Osteocyte (in vitro differentiated cells): ENCODE data around the gene F12. TPM values are rescaled to one million over a fixed set of nuclear protein-coding genes. Genes with fewer than 3 reads are reported as not detected.

Source experiments
- DNase-seq: peaks from one replicate; pipeline ENCODE4 v3.0.0; 2021; ENCODE audit warnings: mixed read lengths; ENCODE audit not compliant: unreplicated experiment; ENCODE audit errors: extremely low spot score
- H3K27ac Mint-ChIP-seq: one replicate; pipeline ENCODE4 v1.8.0; 2021; ENCODE audit warnings: mild to moderate bottlenecking, mixed read lengths; ENCODE audit not compliant: unreplicated experiment
- H3K27me3 Mint-ChIP-seq: one replicate; pipeline ENCODE4 v1.8.0; 2021; ENCODE audit warnings: mixed read lengths; ENCODE audit not compliant: unreplicated experiment
- H3K36me3 Mint-ChIP-seq: one replicate; pipeline ENCODE4 v1.8.0; 2021; ENCODE audit warnings: mixed read lengths; ENCODE audit not compliant: unreplicated experiment
- H3K4me1 Mint-ChIP-seq: one replicate; pipeline ENCODE4 v1.8.0; 2021; ENCODE audit warnings: mixed read lengths; ENCODE audit not compliant: unreplicated experiment
- H3K4me3 Mint-ChIP-seq: one replicate; pipeline ENCODE4 v1.8.0; 2021; ENCODE audit warnings: mild to moderate bottlenecking, moderate library complexity, mixed read lengths; ENCODE audit not compliant: unreplicated experiment
- H3K9me3 Mint-ChIP-seq: one replicate; pipeline ENCODE4 v1.8.0; 2021; ENCODE audit warnings: mixed read lengths; ENCODE audit not compliant: unreplicated experiment
- total RNA-seq: library from RNA; stranded (reverse); gene quantifications from 2 replicates; pipeline ENCODE4 v1.2.1, GENCODE V29; 2021
- TF ChIP-seq, protein P1 (sequence below): fragments of 200-600 bp; sonication (generic); IDR thresholded peaks from 2 replicates; pipeline ENCODE4 v1.5.0; 2021; ENCODE audit warnings: antibody characterized with exemption, mild to moderate bottlenecking, moderate library complexity

F12 gene
- total RNA-seq, 1 donor from 2014 or later = 1.5 TPM

DNA sequence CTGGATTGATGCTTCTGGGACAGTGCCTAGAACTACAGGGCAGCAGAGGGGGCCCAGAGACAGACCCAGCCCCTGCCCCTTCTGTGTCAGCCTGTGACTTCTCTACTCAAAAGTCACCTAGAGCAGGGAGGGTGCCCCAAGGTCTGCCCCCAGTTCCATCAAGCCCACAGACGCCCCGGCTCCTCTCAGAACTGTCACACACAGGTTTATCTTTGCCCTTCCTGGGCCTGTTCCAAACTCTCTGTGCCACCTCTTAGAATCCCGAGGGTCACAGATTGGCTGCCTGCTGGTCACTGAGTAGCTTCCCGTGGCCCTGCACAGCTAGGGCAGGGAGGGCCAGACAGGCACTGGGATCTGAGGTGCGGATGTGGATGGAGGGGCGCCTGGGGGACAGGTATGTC is 49.9 kb downstream of the F12 start:
- Mint-ChIP-seq H3K4me3 (no peak overlapping the region), H3K9me3 (no peaks in the 10 kb centered on the region)

DNA sequence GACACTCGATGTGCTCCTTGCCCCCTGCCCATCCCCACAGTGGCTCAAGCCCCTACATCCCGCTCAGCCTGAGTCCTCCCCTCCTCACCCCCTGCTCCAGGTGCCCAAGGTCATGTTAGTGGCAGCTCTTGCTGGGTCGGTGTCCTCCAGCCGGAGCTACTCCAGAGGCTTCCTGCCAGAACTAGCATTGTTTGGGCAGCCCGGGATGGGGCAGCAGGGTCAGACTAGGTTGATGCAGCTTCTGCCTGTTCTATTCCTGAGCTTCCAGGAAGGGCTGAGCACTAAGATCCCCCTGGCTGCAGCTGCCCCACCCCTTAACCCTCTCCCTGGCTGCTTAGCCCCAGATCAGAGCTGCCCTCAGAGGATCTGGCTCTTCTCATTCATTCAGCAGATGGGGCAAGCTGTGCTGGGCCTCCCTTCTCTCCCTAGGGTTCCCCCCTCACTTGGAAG is 51.0 kb downstream of the F12 start:
- Mint-ChIP-seq H3K36me3 (no peaks in the 10 kb centered on the region), H3K9me3 (no peaks in the 10 kb centered on the region), H3K4me3 (no peak overlapping the region), H3K4me1 (peaks cover 6% of the 10 kb centered on the region), H3K27me3 (peaks cover 26% of the 10 kb centered on the region), H3K27ac (no peak overlapping the region)
- TF ChIP-seq, protein P1, sequence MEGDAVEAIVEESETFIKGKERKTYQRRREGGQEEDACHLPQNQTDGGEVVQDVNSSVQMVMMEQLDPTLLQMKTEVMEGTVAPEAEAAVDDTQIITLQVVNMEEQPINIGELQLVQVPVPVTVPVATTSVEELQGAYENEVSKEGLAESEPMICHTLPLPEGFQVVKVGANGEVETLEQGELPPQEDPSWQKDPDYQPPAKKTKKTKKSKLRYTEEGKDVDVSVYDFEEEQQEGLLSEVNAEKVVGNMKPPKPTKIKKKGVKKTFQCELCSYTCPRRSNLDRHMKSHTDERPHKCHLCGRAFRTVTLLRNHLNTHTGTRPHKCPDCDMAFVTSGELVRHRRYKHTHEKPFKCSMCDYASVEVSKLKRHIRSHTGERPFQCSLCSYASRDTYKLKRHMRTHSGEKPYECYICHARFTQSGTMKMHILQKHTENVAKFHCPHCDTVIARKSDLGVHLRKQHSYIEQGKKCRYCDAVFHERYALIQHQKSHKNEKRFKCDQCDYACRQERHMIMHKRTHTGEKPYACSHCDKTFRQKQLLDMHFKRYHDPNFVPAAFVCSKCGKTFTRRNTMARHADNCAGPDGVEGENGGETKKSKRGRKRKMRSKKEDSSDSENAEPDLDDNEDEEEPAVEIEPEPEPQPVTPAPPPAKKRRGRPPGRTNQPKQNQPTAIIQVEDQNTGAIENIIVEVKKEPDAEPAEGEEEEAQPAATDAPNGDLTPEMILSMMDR = no peak
- no peak for DNase-seq

More for the DNA sequence above, 49.9 kb downstream of the F12 start:
- peaks cover 6% of the 10 kb centered on the region for H3K4me1 Mint-ChIP-seq
- H3K27ac Mint-ChIP-seq = no peak overlapping the region
- no peaks in the 10 kb centered on the region for H3K36me3 Mint-ChIP-seq
- peaks cover 26% of the 10 kb centered on the region for H3K27me3 Mint-ChIP-seq
- TF ChIP-seq, protein P1 = no peak
- DNase-seq = no peak

DNA sequence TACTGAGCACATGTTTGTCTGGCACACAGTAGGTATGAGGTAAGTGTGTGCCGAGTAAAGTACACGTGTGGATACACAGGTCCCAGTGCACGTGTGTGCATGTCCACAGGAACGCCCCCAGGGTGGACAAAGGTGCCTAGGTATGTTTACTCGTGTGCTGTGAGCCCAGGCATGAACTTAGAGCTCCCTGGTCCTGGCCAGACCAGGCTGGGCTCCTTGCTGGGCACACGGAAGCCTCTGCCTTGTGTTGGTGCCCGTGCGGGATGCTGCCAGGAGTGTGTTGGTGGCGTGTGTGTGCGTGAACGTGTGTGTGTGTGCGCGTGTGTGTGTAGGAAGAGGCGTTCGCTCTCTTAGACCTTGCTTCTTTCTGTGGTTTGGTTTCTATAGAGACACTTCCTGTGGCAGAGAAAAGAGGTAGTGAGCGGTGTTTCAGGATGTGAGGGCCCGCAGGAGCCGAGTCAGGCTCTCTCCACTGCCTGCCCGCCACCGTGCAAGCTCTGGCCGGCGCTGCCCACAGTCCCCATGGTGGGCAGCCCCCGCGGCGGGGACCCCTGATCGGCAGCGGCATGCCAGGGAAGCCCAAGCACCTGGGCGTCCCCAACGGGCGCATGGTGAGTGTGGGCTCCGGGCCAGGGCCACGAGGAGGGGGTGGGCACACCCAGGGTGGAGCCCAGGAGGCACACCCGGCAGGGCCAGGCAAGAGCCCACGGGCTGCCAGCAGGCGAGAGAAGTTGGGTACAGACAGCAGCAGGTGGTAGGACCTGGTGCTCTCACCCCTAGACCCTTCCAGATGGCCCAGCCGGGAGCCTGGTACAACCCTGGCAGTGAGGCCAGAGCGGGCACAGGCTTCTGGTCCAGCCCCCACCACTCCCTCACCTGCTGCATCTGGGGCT is 51.7 kb downstream of the F12 start, which contains the start of gene RGS14:
RGS14 (plus strand) TSS at position 466 of the 893 bp plus-strand sequence; CDS start at position 567, 101 bp downstream.
- Mint-ChIP-seq H3K4me1 (peaks cover 2% of the 10 kb centered on the region), H3K4me3 (no peak within 1 kb of the TSS), H3K9me3 (no peaks in the 10 kb centered on the region), H3K36me3 (no peaks in the 10 kb centered on the region), H3K27ac (no peak within 1 kb of the TSS), H3K27me3 (peaks cover 26% of the 10 kb centered on the region)
- TF ChIP-seq, protein P1 = no peak
- no peak for DNase-seq

DNA sequence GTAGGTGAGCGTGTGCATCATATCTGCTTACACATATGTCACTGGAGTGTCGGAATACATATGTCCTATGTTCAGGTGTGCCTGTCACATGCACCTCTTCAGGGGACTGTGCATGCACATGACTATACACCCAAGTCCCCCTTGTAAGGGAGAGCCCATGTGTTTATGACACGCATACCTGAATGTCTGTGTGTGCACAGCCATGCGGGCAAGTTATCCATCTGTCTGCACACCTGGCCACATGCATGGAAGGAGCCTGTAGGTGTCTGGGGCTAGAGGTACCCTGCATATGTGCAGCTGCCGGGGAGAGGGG is 52.3 kb downstream of the F12 start:
- H3K36me3 Mint-ChIP-seq = no peaks in the 10 kb centered on the region
- no peaks in the 10 kb centered on the region for H3K9me3 Mint-ChIP-seq
- no peak for DNase-seq
- TF ChIP-seq, protein P1 = no peak
- no peak overlapping the region for H3K27ac Mint-ChIP-seq
- peaks cover 26% of the 10 kb centered on the region for H3K27me3 Mint-ChIP-seq
- H3K4me1 Mint-ChIP-seq = peaks cover 1% of the 10 kb centered on the region
- no peak overlapping the region for H3K4me3 Mint-ChIP-seq

GRCh38 chr5:177356746-177357145 is 52.6 kb downstream of the F12 start:
- Mint-ChIP-seq H3K27me3 (peaks cover 26% of the 10 kb centered on the region), H3K27ac (no peak overlapping the region), H3K4me3 (no peak overlapping the region), H3K36me3 (no peaks in the 10 kb centered on the region), H3K4me1 (peaks cover 4% of the 10 kb centered on the region), H3K9me3 (no peaks in the 10 kb centered on the region)
- no peak for DNase-seq
- TF ChIP-seq, protein P1 = no peak
